K562 (cell line): ENCODE measurements around the gene LRP1B.

Experiments used
- PML ChIP-seq: IDR thresholded peaks from 2 replicates; pipeline ENCODE4 v1.6.1; 2012; ENCODE audit warnings: low read length, inconsistent platforms
- ZC3H11A ChIP-seq: IDR thresholded peaks from 2 replicates; pipeline ENCODE4 v1.6.1; 2012; ENCODE audit warnings: low read depth, low read length, improper control_type of control experiment
- TF ChIP-seq, protein P1 (sequence below), 3 experiments: IDR thresholded peaks in 2 of 3; conservative IDR thresholded peaks in 1 of 3; 2 replicates each; pipeline ENCODE4 v1.5.1; 2011 to 2012; ENCODE audit warnings: low read length in 3 of 3, mild to moderate bottlenecking in 3 of 3, control low read depth in 2 of 3, improper control_type of control experiment in 1 of 3, inconsistent platforms in 1 of 3, low read depth in 1 of 3, mixed read lengths in 1 of 3, moderate library complexity in 1 of 3; ENCODE audit not compliant: insufficient read depth in 2 of 3

DNA sequence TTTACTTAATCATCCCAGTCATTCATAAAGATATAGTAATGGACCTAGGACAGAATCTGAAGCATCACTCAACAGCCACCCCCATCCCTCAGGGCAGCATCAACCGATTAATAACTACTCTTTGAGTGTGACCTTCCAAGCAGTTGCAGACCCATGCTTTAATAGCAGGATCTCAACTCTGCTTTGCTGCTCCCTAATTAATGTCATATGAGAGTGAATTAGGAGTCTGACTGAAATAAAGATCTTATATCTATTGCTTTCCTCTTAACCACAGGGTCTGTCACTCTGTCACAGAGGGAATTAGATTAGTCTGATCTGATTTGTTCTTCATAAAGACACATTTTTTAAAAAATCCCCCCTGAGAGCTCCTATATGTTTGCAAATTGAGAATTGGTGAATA is 46.1 kb upstream of the LRP1B start:
- TF ChIP-seq PML (no peak), ZC3H11A (no peak)
- TF ChIP-seq, protein P1, sequence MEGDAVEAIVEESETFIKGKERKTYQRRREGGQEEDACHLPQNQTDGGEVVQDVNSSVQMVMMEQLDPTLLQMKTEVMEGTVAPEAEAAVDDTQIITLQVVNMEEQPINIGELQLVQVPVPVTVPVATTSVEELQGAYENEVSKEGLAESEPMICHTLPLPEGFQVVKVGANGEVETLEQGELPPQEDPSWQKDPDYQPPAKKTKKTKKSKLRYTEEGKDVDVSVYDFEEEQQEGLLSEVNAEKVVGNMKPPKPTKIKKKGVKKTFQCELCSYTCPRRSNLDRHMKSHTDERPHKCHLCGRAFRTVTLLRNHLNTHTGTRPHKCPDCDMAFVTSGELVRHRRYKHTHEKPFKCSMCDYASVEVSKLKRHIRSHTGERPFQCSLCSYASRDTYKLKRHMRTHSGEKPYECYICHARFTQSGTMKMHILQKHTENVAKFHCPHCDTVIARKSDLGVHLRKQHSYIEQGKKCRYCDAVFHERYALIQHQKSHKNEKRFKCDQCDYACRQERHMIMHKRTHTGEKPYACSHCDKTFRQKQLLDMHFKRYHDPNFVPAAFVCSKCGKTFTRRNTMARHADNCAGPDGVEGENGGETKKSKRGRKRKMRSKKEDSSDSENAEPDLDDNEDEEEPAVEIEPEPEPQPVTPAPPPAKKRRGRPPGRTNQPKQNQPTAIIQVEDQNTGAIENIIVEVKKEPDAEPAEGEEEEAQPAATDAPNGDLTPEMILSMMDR (IDR thresholded peaks at IDR 0.05 in 2 of 3, conservative IDR thresholded peaks at IDR 0.05 in 1 of 3; ENCODE audit: insufficient read depth in 2 of 3, low read depth in 1 of 3, low read length in 3 of 3): no peak
